Omental fat pad (tissue), 4 donors: ENCODE measurements around the gene HNRNPDL. TPM values are rescaled to one million over a fixed set of nuclear protein-coding genes. Genes with fewer than 3 reads are reported as not detected.
"Not testable (repeated sequence)": the region's sequence is repeated elsewhere in the genome, so short reads cannot be mapped to it uniquely, and the experiment has no call there.

ENCODE experiments used
- ATAC-seq: fragments of 150-250 bp; one replicate; pipeline ENCODE4 v1.9.1; 2016; ENCODE audit warnings: mild to moderate bottlenecking, moderate library complexity; ENCODE audit not compliant: low FRiP score
- DNase-seq: peaks from one replicate; pipeline ENCODE4 v3.0.0-alpha.2; 2019; ENCODE audit warnings: low spot score
- total RNA-seq, 4 donors: library from RNA; depleted of rRNA; stranded (reverse); fragments of >200 nt; gene quantifications; one replicate each; pipeline ENCODE4 v1.1.0, GENCODE V29; 2016
- TF ChIP-seq, protein P1 (sequence below), 3 donors: fragments of 450-650 bp; IDR thresholded peaks; one replicate each; pipeline ENCODE4 v1.5.1; 2016 to 2017; ENCODE audit warnings: antibody characterized with exemption in 3 of 3, mild to moderate bottlenecking in 3 of 3, moderate library complexity in 2 of 3

Gene HNRNPDL
- total RNA-seq, 4 donors from 2014 or later, result 165 to 237 (median 185) TPM

DNA sequence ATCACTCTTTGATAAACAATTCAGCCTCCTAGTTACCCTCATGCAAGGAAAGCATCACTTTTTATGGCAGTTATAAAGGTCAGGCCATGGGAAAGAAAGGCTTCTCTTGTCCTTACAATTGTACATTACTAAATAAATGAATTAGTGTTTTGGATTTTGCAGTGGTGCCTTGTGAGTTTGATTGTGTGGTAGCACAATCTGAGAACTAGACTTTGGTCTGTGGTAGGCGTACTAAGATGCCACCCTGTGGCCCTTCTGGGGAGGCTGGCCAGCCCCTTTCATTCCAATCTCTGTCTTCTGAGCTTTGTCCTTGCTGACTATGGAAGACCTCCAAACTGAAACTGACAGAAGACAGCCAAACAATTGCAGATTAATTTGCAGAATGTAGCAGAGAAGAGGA, 41.9 kb downstream of the HNRNPDL start:
- DNase-seq (no peak), ATAC-seq (no peak)
- TF ChIP-seq, protein P1, sequence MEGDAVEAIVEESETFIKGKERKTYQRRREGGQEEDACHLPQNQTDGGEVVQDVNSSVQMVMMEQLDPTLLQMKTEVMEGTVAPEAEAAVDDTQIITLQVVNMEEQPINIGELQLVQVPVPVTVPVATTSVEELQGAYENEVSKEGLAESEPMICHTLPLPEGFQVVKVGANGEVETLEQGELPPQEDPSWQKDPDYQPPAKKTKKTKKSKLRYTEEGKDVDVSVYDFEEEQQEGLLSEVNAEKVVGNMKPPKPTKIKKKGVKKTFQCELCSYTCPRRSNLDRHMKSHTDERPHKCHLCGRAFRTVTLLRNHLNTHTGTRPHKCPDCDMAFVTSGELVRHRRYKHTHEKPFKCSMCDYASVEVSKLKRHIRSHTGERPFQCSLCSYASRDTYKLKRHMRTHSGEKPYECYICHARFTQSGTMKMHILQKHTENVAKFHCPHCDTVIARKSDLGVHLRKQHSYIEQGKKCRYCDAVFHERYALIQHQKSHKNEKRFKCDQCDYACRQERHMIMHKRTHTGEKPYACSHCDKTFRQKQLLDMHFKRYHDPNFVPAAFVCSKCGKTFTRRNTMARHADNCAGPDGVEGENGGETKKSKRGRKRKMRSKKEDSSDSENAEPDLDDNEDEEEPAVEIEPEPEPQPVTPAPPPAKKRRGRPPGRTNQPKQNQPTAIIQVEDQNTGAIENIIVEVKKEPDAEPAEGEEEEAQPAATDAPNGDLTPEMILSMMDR (IDR thresholded peaks at IDR 0.05), result no peak

DNA sequence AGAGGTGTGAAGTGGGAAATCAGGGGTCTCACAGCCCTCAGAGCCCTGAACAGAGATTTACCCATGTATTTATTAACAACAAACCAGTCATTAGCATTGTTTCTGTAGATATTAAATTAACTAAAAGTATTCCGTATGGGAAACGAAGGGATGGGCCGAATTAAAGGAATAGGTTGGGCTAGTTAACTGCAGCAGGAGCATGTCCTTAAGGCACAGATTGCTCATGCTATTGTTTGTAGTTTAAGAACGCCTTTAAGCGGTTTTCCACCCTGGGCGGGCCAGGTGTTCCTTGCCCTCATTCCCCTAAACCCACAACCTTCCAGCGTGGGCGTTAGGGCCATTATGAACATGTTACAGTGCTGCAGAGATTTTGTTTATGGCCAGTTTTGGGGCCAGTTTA, 44.0 kb downstream of the HNRNPDL start:
- not testable (repeated sequence) for DNase-seq, ATAC-seq

GRCh38 chr4:82382751-82383150, 47.5 kb downstream of the HNRNPDL start:
- DNase-seq, result no peak
- no peak for ATAC-seq
- TF ChIP-seq, protein P1 (IDR thresholded peaks at IDR 0.05), result no peak

- no peak for DNase-seq
- ATAC-seq, result no peak
- TF ChIP-seq, protein P1 (IDR thresholded peaks at IDR 0.05), result no peak
Measured at GRCh38 chr4:82381661-82382296, 48.5 kb downstream of the HNRNPDL start.

DNA sequence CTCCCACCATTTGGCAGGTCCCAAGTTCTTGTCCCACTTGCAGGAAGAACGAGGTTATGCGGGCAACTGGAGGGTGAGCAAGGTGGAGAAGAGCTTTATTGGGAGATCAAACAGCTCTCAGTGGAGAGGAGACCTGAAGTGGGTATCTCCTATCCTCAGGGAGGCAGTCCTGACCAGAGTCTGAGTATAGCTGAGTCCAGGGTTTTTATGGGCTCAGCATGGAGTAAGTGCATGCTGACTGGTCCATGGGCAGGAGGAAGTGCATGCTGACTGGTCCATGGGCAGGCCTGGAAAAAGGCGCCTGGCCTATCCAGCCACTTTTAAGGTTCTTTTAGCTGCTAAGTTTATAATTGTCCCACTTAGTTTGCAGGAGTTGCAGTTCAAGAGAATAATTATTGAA, 49.0 kb downstream of the HNRNPDL start:
- no peak for DNase-seq
- ATAC-seq, result no peak
- TF ChIP-seq, protein P1 (IDR thresholded peaks at IDR 0.05), result no peak

DNA sequence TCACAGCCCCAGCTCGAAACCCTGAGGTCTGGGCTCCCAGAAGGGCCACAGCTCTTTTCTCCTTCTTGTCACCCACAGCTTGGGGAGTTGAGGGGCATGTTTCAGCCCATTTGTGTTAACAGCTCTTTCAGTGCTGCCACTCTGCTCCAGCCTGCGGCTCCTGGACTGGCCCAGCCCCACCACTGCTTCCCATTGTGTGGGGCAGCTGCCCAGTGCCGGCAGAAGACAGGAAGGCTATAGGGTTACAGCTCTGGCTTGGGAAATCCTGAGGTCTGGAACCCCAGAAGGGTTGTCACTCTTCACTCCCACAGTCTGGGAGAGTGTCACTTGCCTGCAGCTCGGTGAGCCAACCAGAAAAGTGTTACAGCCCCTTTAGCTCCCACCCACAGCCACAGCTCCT, 49.4 kb downstream of the HNRNPDL start:
- ATAC-seq (no peak), DNase-seq (no peak)
- TF ChIP-seq, protein P1 (IDR thresholded peaks at IDR 0.05), result no peak

GRCh38 chr4:82380344-82380743, 49.9 kb downstream of the HNRNPDL start:
- no peak for ATAC-seq
- TF ChIP-seq, protein P1 (IDR thresholded peaks at IDR 0.05), result no peak
- DNase-seq, result no peak
